HepG2 (cell line): Measurements from ENCODE around the gene SLC20A1. TPM values are rescaled to one million over a fixed set of nuclear protein-coding genes. Genes with fewer than 3 reads are reported as not detected.

Source experiments
- BHLHE40 ChIP-seq: IDR thresholded peaks from 2 replicates; pipeline ENCODE4 v1.6.1; 2011; ENCODE audit warnings: low read length, improper control_type of control experiment
- CREBL2 ChIP-seq: sonication (generic); formaldehyde crosslinking; IDR thresholded peaks from 2 replicates; pipeline ENCODE4 v1.8.1; 2023; ENCODE audit warnings: missing genetic modification reagents, mild to moderate bottlenecking, borderline replicate concordance
- EEA1 ChIP-seq: sonication (generic); formaldehyde crosslinking; IDR thresholded peaks from 2 replicates; pipeline ENCODE4 v1.5.1; 2020; ENCODE audit warnings: mild to moderate bottlenecking, missing genetic modification reagents, borderline replicate concordance
- HCFC1 ChIP-seq: fragments of 150-350 bp; IDR thresholded peaks from 2 replicates; pipeline ENCODE4 v1.6.1; 2014; ENCODE audit warnings: low read depth, low read length
- HMG20A ChIP-seq: IDR thresholded peaks from 2 replicates; pipeline ENCODE4 v1.6.1; 2016; ENCODE audit warnings: borderline replicate concordance
- MIXL1 ChIP-seq: IDR thresholded peaks from 2 replicates; pipeline ENCODE4 v1.6.1; 2016
- NBN ChIP-seq: fragments of 450-650 bp; conservative IDR thresholded peaks from 2 replicates; pipeline ENCODE4 v1.6.1; 2017
- NR2F2 ChIP-seq: IDR thresholded peaks from 2 replicates; pipeline ENCODE4 v1.6.1; 2012; ENCODE audit warnings: low read depth, inconsistent platforms, borderline replicate concordance
- PHF5A ChIP-seq: IDR thresholded peaks from one replicate; pipeline ENCODE4 v1.6.1; 2018; ENCODE audit warnings: low read depth, missing genetic modification reagents; ENCODE audit not compliant: unreplicated experiment
- PITX1 ChIP-seq: sonication (generic); formaldehyde crosslinking; IDR thresholded peaks from 2 replicates; pipeline ENCODE4 v1.5.1; 2020; ENCODE audit warnings: mild to moderate bottlenecking, missing genetic modification reagents
- SIX4 ChIP-seq: sonication (generic); formaldehyde crosslinking; IDR thresholded peaks from 2 replicates; pipeline ENCODE4 v1.4.0; 2020; ENCODE audit warnings: missing genetic modification reagents
- SP140L ChIP-seq: sonication (generic); formaldehyde crosslinking; IDR thresholded peaks from 2 replicates; pipeline ENCODE4 v1.4.0; 2020; ENCODE audit warnings: missing genetic modification reagents, borderline replicate concordance
- SYNCRIP ChIP-seq: fragments of 200-400 bp; formaldehyde crosslinking; IDR thresholded peaks from 2 replicates; pipeline ENCODE4 v1.6.1; 2018; ENCODE audit warnings: mild to moderate bottlenecking, low read depth, low read length; ENCODE audit not compliant: insufficient read depth
- ZMYM2 ChIP-seq: sonication (generic); formaldehyde crosslinking; IDR thresholded peaks from 2 replicates; pipeline ENCODE4 v1.8.0; 2022; ENCODE audit warnings: mild to moderate bottlenecking, missing genetic modification reagents
- ZNF432 ChIP-seq: sonication (generic); formaldehyde crosslinking; IDR thresholded peaks from 2 replicates; pipeline ENCODE4 v1.5.0; 2020; ENCODE audit warnings: missing genetic modification reagents, mild to moderate bottlenecking, borderline replicate concordance
- ZNF546 ChIP-seq: sonication (generic); formaldehyde crosslinking; conservative IDR thresholded peaks from 2 replicates; pipeline ENCODE4 v1.8.1; 2023; ENCODE audit warnings: mild to moderate bottlenecking, missing genetic modification reagents
- ZNF772 ChIP-seq: sonication (generic); formaldehyde crosslinking; IDR thresholded peaks from 2 replicates; pipeline ENCODE4 v1.5.0; 2020; ENCODE audit warnings: mild to moderate bottlenecking, missing genetic modification reagents
- ZNF773 ChIP-seq: sonication (generic); formaldehyde crosslinking; IDR thresholded peaks from 2 replicates; pipeline ENCODE4 v1.4.0; 2020; ENCODE audit warnings: missing genetic modification reagents, borderline replicate concordance
- ZNF790 ChIP-seq: sonication (generic); formaldehyde crosslinking; IDR thresholded peaks from 2 replicates; pipeline ENCODE4 v1.8.0; 2022; ENCODE audit warnings: missing genetic modification reagents, mild to moderate bottlenecking, borderline replicate concordance
- polyA plus RNA-seq, 8 experiments: library from polyadenylated mRNA; depleted of rRNA in 3 of 8; stranded (reverse) in 7 of 8; unstranded in 1 of 8; fragments of >200 nt; fragmentation: Illumina TruSeq in 4 of 8; extraction: Trizol in 4 of 8; gene quantifications; 2 replicates each; pipeline versions ENCODE4 v1.2.1 to v1.2.3, GENCODE V29; 2011 to 2016; ENCODE audit warnings: low read depth in 4 of 8, missing spikeins in 1 of 8, mixed read lengths in 1 of 8; ENCODE audit not compliant: insufficient read depth in 1 of 8
- total RNA-seq, 5 experiments: library from RNA; depleted of rRNA; stranded (reverse); fragments of >200 nt; fragmentation: Illumina TruSeq; extraction: Trizol; gene quantifications; 2 replicates each; pipeline ENCODE4 v1.2.3, GENCODE V29; 2016; ENCODE audit warnings: low read depth in 1 of 5
- TF ChIP-seq, protein P1 (sequence below): sonication (generic); IDR thresholded peaks from 2 replicates; pipeline ENCODE4 v1.6.1; 2016; ENCODE audit warnings: low read depth, borderline replicate concordance
- TF ChIP-seq, protein P2 (sequence below), 2 experiments: fragments of 450-650 bp in 1 of 2; sonication (generic) in 1 of 2; formaldehyde crosslinking; IDR thresholded peaks; 2 replicates each; pipeline versions ENCODE4 v1.5.0 to v1.8.0; 2020 to 2022; ENCODE audit warnings: mild to moderate bottlenecking in 1 of 2, missing genetic modification reagents in 1 of 2
- TF ChIP-seq, protein P3 (sequence below): sonication (generic); formaldehyde crosslinking; IDR thresholded peaks from 2 replicates; pipeline ENCODE4 v1.4.0; 2020; ENCODE audit warnings: missing genetic modification reagents
- TF ChIP-seq, protein P4 (sequence below): sonication (generic); formaldehyde crosslinking; IDR thresholded peaks from 2 replicates; pipeline ENCODE4 v1.4.0; 2020; ENCODE audit warnings: missing genetic modification reagents

Gene SLC20A1
- total and polyA plus RNA-seq, 2 of the 13 experiments (the other 11 are each of a cell fraction or from before 2014, with no cell fraction given): 54.0 to 85.9 TPM

GRCh38 chr2:112645310-112646101 lies at the start of gene SLC20A1 (continued):
- TF ChIP-seq, protein P1, sequence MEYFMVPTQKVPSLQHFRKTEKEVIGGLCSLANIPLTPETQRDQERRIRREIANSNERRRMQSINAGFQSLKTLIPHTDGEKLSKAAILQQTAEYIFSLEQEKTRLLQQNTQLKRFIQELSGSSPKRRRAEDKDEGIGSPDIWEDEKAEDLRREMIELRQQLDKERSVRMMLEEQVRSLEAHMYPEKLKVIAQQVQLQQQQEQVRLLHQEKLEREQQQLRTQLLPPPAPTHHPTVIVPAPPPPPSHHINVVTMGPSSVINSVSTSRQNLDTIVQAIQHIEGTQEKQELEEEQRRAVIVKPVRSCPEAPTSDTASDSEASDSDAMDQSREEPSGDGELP: 0 out of 2 replicates have a peak, but pooled peaks have one; percentile 8
- TF ChIP-seq, protein P2, sequence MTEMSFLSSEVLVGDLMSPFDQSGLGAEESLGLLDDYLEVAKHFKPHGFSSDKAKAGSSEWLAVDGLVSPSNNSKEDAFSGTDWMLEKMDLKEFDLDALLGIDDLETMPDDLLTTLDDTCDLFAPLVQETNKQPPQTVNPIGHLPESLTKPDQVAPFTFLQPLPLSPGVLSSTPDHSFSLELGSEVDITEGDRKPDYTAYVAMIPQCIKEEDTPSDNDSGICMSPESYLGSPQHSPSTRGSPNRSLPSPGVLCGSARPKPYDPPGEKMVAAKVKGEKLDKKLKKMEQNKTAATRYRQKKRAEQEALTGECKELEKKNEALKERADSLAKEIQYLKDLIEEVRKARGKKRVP (CRISPR knock-in tag; IDR thresholded peaks at IDR 0.05): no peak
- peak; percentile 45 for TF ChIP-seq NR2F2
- TF ChIP-seq ZNF772 (CRISPR knock-in tag): peak; percentile 96
- TF ChIP-seq HCFC1: peak; percentile 19; the same call in 1 of the 2 replicates
- TF ChIP-seq ZNF546 (CRISPR knock-in tag): 0 out of 2 replicates have a peak, but pooled peaks have one; percentile 75
- no peak for TF ChIP-seq ZMYM2 (CRISPR knock-in tag)
- 0 out of 2 replicates have a peak, but pooled peaks have one; percentile 21 for TF ChIP-seq HMG20A
- TF ChIP-seq NBN: no peak
- no peak for TF ChIP-seq CREBL2 (CRISPR knock-in tag)
- TF ChIP-seq SYNCRIP: no peak
- TF ChIP-seq EEA1 (CRISPR knock-in tag): peak; percentile 47; the same call in 1 of the 2 replicates
- TF ChIP-seq PHF5A (CRISPR knock-in tag): no peak
- TF ChIP-seq BHLHE40: peak; percentile 52
- TF ChIP-seq PITX1 (CRISPR knock-in tag): peak; percentile 31; the same call in 1 of the 2 replicates
- TF ChIP-seq, protein P3, sequence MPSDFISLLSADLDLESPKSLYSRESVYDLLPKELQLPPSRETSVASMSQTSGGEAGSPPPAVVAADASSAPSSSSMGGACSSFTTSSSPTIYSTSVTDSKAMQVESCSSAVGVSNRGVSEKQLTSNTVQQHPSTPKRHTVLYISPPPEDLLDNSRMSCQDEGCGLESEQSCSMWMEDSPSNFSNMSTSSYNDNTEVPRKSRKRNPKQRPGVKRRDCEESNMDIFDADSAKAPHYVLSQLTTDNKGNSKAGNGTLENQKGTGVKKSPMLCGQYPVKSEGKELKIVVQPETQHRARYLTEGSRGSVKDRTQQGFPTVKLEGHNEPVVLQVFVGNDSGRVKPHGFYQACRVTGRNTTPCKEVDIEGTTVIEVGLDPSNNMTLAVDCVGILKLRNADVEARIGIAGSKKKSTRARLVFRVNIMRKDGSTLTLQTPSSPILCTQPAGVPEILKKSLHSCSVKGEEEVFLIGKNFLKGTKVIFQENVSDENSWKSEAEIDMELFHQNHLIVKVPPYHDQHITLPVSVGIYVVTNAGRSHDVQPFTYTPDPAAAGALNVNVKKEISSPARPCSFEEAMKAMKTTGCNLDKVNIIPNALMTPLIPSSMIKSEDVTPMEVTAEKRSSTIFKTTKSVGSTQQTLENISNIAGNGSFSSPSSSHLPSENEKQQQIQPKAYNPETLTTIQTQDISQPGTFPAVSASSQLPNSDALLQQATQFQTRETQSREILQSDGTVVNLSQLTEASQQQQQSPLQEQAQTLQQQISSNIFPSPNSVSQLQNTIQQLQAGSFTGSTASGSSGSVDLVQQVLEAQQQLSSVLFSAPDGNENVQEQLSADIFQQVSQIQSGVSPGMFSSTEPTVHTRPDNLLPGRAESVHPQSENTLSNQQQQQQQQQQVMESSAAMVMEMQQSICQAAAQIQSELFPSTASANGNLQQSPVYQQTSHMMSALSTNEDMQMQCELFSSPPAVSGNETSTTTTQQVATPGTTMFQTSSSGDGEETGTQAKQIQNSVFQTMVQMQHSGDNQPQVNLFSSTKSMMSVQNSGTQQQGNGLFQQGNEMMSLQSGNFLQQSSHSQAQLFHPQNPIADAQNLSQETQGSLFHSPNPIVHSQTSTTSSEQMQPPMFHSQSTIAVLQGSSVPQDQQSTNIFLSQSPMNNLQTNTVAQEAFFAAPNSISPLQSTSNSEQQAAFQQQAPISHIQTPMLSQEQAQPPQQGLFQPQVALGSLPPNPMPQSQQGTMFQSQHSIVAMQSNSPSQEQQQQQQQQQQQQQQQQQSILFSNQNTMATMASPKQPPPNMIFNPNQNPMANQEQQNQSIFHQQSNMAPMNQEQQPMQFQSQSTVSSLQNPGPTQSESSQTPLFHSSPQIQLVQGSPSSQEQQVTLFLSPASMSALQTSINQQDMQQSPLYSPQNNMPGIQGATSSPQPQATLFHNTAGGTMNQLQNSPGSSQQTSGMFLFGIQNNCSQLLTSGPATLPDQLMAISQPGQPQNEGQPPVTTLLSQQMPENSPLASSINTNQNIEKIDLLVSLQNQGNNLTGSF (CRISPR knock-in tag): no peak; the same call in 1 of the 2 replicates
- TF ChIP-seq MIXL1 (CRISPR knock-in tag): 0 out of 2 replicates have a peak, but pooled peaks have one; percentile 7
- 0 out of 2 replicates have a peak, but pooled peaks have one; percentile 14 for TF ChIP-seq SIX4 (CRISPR knock-in tag)
- peak; percentile 78; the same call in 1 of the 2 replicates for TF ChIP-seq ZNF773
- TF ChIP-seq ZNF790 (CRISPR knock-in tag): no peak
- TF ChIP-seq, protein P4, sequence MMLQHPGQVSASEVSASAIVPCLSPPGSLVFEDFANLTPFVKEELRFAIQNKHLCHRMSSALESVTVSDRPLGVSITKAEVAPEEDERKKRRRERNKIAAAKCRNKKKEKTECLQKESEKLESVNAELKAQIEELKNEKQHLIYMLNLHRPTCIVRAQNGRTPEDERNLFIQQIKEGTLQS: peak; percentile 20; the same call in 1 of the 2 replicates
- 0 out of 2 replicates have a peak, but pooled peaks have one; percentile 26 for TF ChIP-seq SP140L (CRISPR knock-in tag)
- TF ChIP-seq ZNF432 (CRISPR knock-in tag): no peak
